ENCODE results near the gene PNPLA3.

The PNPLA3 gene

DNA sequence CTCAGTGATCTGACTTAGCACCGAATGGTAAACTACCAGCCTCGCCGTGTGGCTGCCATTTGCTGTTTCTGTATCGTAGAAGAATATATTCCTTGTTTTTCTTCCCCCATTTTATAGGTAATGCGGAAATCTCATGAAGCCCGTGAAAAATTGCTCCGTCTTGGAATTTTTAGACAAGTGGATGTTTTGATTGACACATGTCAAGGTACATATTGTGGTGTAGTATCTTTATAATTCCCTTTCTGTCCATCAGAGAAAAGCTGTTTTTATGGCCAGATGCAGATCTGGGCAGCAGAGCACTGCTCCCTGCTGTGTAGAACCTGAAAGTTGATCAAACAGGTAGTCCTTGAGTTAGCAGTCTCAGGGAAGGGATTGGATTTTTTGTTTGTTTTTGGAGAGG, 45.0 kb downstream of the PNPLA3 start:
- no peak for DNase-seq

DNA sequence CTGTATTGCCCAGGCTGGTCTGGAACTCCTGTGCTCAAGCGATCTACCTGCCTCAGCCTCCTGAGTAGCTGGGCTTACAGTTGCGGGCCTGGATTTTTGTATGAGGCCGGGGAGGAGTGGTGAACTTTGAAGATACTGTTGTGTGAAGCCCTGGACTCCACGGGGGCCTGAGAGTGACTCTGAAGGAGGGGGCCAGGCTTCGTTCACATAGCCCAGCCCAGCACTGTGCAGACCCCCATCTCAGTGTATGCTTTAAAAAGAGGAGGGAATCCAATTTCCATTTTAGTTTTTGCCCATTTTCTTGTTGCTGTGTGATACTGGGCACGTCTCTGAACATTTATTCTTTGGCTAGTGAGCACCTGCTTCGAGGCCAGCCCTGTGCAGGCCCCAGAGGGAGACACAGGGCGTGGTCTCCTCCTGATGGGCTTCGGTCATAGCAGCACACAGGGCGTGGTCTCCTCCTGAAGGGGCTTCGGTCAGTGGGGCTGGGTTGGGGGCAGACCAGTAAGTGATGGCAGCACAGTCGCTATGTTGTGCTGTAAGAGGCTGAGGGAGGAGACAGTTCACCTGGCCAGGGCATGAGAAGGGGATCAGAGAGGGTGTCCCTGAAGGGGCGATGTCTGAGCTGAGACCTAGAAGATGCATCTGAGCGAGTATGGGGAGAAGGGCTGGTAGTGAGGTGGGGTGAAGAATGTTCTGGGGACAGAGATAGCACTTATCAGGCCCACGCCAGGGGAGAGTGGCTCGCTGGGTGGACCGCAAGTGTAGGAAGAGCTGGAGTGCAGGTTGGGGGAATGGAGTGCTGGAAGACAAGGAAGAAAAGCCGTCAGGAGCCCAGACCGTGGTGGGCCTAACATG, 45.6 kb downstream of the PNPLA3 start:
- DNase-seq, result no peak

DNA sequence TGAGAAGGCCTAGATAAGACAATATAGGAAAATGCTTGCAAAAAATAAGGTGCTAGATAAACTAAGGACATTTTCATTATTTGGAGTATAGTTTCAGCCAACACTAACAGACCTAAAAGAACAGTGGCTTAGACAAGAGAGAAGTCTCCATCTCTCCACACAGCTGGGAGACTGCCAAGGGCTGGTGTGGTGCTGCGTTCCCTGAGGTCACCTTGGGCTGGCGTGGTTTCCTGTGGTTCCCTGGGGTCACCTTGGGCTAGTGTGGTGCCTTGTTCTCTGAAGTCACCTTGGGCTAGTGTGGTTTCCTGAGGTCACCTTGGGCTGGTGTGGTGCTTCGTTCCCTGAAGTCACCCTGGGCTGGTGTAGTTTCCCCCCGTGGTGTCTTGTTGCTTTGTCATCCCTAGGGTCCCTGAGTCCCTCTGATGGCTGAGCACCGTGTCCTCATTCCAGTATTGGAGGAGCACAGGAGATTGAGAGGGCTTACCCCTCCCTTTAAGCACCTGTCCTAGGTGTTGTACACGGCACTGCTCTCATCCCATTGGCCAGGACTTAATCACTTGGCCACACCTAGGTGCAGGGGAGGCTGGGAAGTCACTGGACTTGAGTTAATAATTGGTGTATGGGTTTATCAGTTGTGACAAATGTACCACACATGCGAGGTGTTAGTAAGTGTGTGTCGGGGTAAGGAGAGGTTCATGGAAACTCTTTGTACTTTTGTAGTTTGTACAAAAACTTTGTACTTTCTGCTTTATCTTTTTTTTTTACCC, 46.6 kb downstream of the PNPLA3 start:
- DNase-seq, result no peak

DNA sequence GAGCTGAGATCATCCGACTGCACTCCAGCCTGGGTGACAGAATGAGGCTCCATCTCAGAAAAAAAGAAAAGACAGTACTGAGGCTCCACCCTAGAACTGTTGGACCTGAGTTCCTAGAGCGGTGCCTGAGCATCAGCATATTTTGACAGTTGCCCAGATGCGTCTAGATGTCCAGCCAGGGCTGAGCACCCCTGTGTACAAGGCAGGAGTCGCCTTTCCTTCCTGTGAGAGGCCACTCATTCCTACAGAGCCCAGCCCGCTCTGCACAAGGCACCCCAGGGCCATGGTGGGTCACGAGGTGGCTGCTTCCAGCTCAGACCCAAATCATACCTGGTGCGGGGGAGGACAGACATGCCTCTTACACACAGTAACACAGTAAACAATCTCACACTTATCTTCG, 47.5 kb downstream of the PNPLA3 start:
- no peak for DNase-seq

DNA sequence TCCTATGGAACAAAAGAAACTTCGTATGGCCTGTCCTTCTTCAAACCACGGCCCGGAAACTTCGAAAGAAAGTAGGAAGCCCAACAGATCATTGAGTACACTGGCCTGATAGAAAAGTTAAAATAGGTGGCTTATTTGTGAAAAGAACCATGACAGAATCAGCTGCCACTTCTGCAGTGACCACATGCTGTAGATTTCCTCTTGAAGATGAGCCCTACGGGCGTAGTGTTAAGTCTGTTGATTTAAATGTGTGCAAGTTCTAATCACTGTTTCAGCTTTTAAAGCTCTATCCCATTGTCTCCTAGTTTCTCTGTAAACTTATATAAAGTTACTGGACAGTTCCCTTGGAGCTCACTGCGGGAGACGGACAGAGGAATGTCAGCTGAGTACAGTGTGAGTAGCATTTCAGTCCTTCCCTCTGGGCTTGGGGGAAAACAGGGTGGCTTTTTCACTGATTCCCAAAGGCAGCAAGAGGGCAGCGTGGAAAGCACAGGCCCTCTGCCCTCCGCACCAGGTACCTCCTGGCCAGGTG, 49.4 kb downstream of the PNPLA3 start:
- DNase-seq, result no peak

- DNase-seq, result no peak
Observed at GRCh38 chr22:43974028-43974545, 50.5 kb downstream of the PNPLA3 start.

DNA sequence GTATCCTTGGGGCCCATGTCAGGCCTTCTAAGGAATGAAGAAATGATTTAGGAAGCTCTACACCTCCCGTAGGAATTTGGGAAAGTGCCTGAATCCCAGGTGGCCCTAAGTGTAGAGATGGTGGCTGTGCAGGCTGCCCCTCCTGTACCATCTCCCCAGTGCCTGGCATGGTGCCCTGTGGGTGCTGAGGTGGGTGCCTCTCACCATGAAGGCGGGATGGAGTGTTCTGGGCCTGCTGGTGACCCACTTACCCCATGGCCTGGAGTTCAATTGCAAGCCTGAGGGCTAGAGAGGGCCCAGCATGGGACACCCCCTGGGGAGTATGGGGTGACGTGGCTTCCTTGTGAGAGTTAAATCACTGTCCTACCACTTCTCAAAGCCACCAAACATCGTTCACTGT, 51.4 kb downstream of the PNPLA3 start:
- no peak for DNase-seq

DNA sequence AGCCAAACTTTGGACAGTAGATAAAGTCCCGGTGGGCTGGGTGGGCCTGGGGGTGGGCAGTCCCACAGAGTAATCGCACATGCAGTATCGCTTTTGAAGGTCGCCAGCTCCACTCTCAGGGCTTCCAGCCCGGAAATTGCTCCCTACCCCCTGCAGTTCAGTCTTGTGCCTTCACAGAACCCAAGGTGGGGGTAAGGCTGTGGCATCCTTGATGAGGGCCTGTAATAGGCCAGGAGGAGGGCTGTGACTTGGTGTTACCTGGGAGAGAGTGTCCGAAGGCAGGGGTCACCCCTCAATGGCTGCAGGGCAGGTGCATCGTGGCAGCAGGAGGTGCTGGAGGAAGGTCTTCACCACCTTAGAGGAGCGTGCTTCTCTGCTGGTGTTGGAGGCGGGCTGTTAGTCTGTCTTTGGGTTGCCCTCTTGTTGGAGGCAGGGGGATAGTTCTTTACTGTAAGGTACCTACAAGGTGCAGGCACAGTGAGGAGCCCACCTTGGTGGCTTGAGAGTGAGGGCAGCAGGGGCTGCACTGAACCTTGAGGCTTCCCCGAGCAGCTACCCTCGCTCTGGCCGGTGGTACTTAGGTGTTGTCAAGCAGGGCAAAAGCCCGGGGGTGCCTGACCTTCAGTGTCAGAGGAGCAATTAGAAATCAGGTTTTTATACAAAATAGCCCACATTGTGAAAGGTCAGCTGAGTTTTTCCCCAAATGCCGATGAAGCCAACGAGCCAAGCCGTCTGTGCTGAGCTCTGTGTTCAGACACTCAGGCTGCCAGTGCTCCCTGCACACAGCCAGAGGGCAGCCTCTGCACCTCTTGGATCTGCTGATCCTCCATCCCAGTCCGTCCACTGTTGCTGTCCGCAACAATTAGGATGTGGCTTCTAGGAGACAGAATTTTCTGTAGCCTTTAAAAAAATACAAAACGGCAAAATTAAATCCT, 53.5 kb downstream of the PNPLA3 start:
- no peak for DNase-seq

DNA sequence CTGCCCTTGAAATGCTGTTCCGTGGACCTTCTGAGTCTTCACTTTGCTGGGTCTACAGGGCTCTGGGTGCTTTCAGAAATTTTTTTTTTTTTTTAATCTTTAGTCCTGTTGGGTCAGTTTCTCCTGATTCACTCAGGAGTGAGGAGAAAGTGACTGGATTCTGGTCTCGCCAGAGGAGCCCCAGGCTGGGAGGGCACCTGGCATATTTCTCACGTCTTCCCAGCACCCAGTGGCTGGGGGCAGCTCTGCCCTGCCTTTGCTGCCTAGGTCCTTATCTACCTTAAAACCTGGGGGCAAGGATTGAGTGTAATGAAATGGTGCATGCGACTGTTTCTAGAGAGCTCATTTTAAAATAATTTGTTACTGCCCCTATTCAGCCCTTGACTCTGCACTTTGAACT, 55.0 kb downstream of the PNPLA3 start:
- no peak for DNase-seq

- no peak for DNase-seq
Observed at GRCh38 chr22:43980579-43980978, 57.0 kb downstream of the PNPLA3 start.

DNA sequence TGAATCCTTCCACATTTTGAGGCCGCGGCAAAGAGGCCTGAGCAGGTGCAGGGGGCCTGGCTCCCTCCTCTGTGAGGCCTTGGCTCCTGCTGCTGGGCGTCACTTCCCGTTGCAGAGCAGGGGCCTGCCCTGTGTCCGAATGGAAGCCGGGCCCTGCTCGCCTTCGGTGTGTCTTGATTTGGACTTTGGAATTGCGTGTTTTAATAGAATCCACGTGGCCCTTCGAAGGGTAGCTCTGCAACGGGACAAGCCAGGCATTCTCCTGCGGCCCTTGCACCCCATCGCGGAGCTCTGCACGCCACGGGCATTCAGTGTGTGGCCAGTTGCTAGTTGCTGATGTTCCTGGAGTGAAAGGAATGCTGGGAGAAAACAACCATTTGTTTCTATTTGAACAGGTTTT, 57.4 kb downstream of the PNPLA3 start:
- no peak for DNase-seq

- no peak for DNase-seq
Observed at GRCh38 chr22:43983808-43984207, 60.2 kb downstream of the PNPLA3 start.

GRCh38 chr22:43985532-43985931, 61.9 kb downstream of the PNPLA3 start:
- no peak for DNase-seq

DNA sequence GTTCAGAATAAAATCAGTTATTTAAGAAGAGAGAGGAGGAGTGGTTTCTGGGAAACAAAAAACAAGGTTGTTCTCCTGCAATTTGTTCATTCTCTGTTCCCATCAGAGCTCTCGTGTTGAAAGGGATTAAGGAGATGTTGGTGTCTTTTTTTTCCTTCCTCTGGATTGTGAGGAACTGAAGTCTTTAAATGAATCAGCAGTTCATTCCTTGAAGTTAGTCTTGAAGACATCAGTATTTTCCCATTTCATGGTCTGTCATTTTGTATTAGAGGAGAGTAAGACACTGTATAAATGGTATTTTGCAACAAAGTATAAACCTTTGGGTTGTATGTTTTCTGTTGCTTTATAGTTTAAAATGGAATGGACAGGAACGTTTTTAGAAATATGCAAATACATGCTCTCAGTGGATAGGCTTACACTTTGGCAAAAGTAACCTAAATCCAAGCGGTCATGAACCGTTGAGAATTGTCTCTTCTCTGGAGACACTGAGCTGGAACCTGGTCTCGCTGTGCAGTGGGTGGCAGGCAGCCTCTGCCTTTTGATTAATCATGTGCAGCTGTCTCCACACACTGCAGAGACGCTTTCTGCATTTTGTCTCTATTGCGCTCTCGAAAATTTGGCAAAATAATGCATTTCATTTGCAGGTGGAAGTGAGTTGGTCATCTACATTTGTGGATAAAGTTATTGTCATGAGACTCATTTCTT, 64.7 kb downstream of the PNPLA3 start:
- no peak for DNase-seq

GRCh38 chr22:43988960-43989359, 65.4 kb downstream of the PNPLA3 start:
- DNase-seq, result no peak

- no peak for DNase-seq
Observed at GRCh38 chr22:43990044-43990443, 66.4 kb downstream of the PNPLA3 start.

- DNase-seq, result no peak
Observed at GRCh38 chr22:43991316-43992020, 67.9 kb downstream of the PNPLA3 start.

DNA sequence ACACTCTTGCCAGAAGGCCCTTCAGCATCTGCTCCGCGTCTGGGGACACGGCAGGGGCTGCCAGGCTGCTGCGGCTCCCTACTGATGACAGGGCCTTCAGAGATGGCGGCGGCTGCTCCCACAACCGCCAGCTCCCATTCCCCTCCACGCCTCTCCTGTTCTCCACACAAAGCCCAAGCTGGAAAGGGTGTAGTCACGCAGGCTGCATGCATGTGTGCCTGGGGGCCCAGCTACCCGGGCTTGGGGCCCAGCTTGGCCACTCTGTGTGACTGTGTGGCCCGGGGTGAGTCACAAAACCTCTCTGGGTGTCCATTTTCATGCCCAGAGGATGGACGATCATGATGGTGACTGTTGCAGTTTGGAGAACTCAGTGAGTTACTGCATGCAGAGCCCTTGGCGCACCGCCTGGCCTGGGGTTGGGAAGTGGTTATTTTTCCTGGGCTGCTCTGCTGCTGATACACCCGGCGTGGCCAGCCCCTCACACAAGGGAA, 68.8 kb downstream of the PNPLA3 start:
- no peak for DNase-seq

DNA sequence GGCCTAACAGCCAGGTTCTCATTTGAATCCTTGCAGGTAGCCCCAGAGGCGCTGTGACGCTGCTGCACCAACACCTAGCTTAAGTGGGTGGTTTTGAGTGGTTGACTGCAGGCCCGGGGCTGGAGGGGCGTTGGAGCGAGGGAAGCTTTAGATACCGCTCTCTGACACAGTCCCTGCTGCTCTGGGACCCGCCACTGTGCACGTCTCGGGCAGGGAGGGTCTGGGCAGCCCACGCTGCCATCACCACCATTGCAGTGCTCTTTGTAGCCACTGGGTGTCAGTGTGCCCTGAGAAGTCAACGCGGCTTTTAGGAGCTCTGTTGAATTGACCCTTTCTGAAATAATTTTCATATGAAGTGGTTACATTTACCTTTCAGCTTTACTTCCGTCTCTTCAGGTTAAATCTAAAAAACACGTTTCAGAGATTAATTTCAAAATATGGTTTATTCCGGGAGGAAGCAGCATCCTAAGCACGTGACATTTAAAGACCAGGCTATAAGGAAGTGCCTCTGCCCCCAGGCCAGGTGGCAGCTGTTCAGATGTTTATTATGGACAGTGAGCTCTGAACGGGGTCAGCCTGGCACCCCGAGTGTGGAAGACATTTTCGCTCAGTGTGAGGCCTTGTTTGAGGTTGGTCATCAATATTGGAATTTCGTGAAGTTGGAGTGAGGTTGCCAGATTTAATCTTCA, 69.6 kb downstream of the PNPLA3 start:
- DNase-seq, result peak; percentile 46

- DNase-seq, result no peak
Observed at GRCh38 chr22:43994006-43994405, 70.4 kb downstream of the PNPLA3 start.

DNA sequence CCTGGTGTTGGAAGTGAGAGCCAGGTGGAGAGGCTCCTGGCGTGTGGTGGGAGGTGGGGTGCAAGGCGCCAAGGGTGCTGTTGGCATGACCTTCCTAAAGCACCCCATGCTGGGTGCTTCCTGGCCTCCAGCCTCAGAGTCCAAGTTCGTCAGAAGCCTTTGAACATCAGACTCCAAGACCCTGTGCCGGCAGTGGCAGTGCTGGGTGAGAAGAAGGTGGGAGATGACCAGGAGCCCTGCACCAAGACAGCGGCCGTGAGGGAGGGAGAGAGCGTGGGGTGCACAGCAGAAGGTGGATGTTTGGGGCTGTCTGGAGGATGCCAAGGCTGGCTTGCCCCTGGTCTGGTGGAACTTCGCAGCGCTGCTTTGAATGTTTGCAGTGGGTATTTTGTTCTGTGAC, 70.8 kb downstream of the PNPLA3 start:
- no peak for DNase-seq
